GM12878 (cell line): ENCODE measurements around the gene PLEKHN1.

Experiments used
- ATF3 ChIP-seq: IDR thresholded peaks from 2 replicates; pipeline ENCODE4 v1.6.1; 2011; ENCODE audit warnings: low read depth, mild to moderate bottlenecking, low read length, moderate library complexity, borderline replicate concordance; ENCODE audit errors: extremely low read depth
- BRCA1 ChIP-seq: IDR thresholded peaks from 2 replicates; pipeline ENCODE4 v1.6.1; 2011; ENCODE audit warnings: low read depth, low read length, improper control_type of control experiment
- CEBPB ChIP-seq, 2 experiments: fragments of 150-350 bp in 1 of 2; IDR thresholded peaks; 2 replicates each; pipeline ENCODE4 v1.6.1; 2012 to 2014; ENCODE audit warnings: low read depth in 2 of 2, low read length in 2 of 2, borderline replicate concordance in 1 of 2, inconsistent platforms in 1 of 2
- CTCF ChIP-seq, 3 experiments: IDR thresholded peaks in 2 of 3; conservative IDR thresholded peaks in 1 of 3; 2 replicates each; pipeline ENCODE4 v1.5.1; 2011; ENCODE audit warnings: low read depth in 3 of 3, low read length in 3 of 3, mild to moderate bottlenecking in 3 of 3, control low read depth in 2 of 3, moderate library complexity in 2 of 3, inconsistent platforms in 1 of 3, mixed read lengths in 1 of 3; ENCODE audit not compliant: control insufficient read depth in 2 of 3, insufficient read depth in 1 of 3; ENCODE audit errors: extremely low read depth in 1 of 3
- JUNB ChIP-seq: IDR thresholded peaks from 2 replicates; pipeline ENCODE4 v1.6.1; 2016; ENCODE audit warnings: antibody characterized with exemption, mild to moderate bottlenecking
- MEF2A ChIP-seq: IDR thresholded peaks from 2 replicates; pipeline ENCODE4 v1.6.1; 2011; ENCODE audit warnings: low read depth, mild to moderate bottlenecking, low read length, moderate library complexity; ENCODE audit not compliant: insufficient read depth
- NR2C2 ChIP-seq: IDR thresholded peaks from 2 replicates; pipeline ENCODE4 v1.6.1; 2011; ENCODE audit warnings: borderline replicate concordance, low read depth; ENCODE audit not compliant: control insufficient read depth, insufficient read length
- POLR2A ChIP-seq: IDR thresholded peaks from 2 replicates; pipeline ENCODE4 v1.6.1; 2011; ENCODE audit warnings: low read depth, mild to moderate bottlenecking, low read length
- POLR2AphosphoS5 ChIP-seq: IDR thresholded peaks from 2 replicates; pipeline ENCODE4 v1.6.1; 2011; ENCODE audit warnings: mild to moderate bottlenecking, low read length, inconsistent platforms
- SMC3 ChIP-seq: IDR thresholded peaks from 2 replicates; pipeline ENCODE4 v1.6.1; 2011; ENCODE audit warnings: low read length, improper control_type of control experiment, borderline replicate concordance
- SPI1 ChIP-seq: IDR thresholded peaks from 2 replicates; pipeline ENCODE4 v1.6.1; 2011; ENCODE audit warnings: low read depth, mild to moderate bottlenecking, low read length, moderate library complexity, borderline replicate concordance; ENCODE audit not compliant: insufficient read depth
- TAF1 ChIP-seq: IDR thresholded peaks from 2 replicates; pipeline ENCODE4 v1.6.1; 2011; ENCODE audit warnings: mild to moderate bottlenecking, low read depth, low read length, borderline replicate concordance
- TF ChIP-seq, protein P1 (sequence below): fragments of 450-650 bp; IDR thresholded peaks from 2 replicates; pipeline ENCODE4 v1.6.1; 2016; ENCODE audit warnings: mild to moderate bottlenecking

GRCh38 chr1:924656-925560 lies 41.4 kb upstream of the PLEKHN1 start:
- TF ChIP-seq MEF2A (no peak), NR2C2 (no peak), BRCA1 (no peak), POLR2AphosphoS5 (no peak), POLR2A (no peak), ATF3 (no peak), CTCF (IDR thresholded peaks at IDR 0.05 in 2 of 3, conservative IDR thresholded peaks at IDR 0.05 in 1 of 3; ENCODE audit: control insufficient read depth in 2 of 3, extremely low read depth in 1 of 3, insufficient read depth in 1 of 3, low read depth in 3 of 3, low read length in 3 of 3) (no peak), SPI1 (no peak), TAF1 (no peak), CEBPB (IDR thresholded peaks at IDR 0.05; ENCODE audit: borderline replicate concordance in 1 of 2, low read depth in 2 of 2, low read length in 2 of 2) (no peak), JUNB (no peak), SMC3 (no peak)
- TF ChIP-seq, protein P1, sequence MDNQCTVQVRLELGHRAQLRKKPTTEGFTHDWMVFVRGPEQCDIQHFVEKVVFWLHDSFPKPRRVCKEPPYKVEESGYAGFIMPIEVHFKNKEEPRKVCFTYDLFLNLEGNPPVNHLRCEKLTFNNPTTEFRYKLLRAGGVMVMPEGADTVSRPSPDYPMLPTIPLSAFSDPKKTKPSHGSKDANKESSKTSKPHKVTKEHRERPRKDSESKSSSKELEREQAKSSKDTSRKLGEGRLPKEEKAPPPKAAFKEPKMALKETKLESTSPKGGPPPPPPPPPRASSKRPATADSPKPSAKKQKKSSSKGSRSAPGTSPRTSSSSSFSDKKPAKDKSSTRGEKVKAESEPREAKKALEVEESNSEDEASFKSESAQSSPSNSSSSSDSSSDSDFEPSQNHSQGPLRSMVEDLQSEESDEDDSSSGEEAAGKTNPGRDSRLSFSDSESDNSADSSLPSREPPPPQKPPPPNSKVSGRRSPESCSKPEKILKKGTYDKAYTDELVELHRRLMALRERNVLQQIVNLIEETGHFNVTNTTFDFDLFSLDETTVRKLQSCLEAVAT = no peak
